ENCODE results near the gene GRM4.

Gene GRM4

GRCh38 chr6:33980176-33981175 lies 165.4 kb downstream of the GRM4 start:
- DNase-seq (ENCODE audit: extremely low read depth, low read depth) = no peak

GRCh38 chr6:33979750-33980149 lies 166.1 kb downstream of the GRM4 start:
- TF ChIP-seq CTCF (IDR thresholded peaks at IDR 0.05; ENCODE audit: low read depth, low read length) = no peak
- DNase-seq (ENCODE audit: extremely low read depth, low read depth) = no peak

More at GRCh38 chr6:33980176-33981175, 165.4 kb downstream of the GRM4 start:
- no peak for TF ChIP-seq CTCF (IDR thresholded peaks at IDR 0.05; ENCODE audit: low read depth, low read length)

- DNase-seq (ENCODE audit: extremely low read depth, low read depth) = no peak
- TF ChIP-seq CTCF (IDR thresholded peaks at IDR 0.05; ENCODE audit: low read depth, low read length) = no peak
Measured at GRCh38 chr6:33978412-33979150, 167.3 kb downstream of the GRM4 start.

- TF ChIP-seq CTCF (IDR thresholded peaks at IDR 0.05; ENCODE audit: low read depth, low read length) = no peak
- no peak for DNase-seq (ENCODE audit: extremely low read depth, low read depth)
Measured at GRCh38 chr6:33977606-33978411, 168.1 kb downstream of the GRM4 start.

GRCh38 chr6:33976437-33977360 lies 169.2 kb downstream of the GRM4 start:
- no peak for DNase-seq (ENCODE audit: extremely low read depth, low read depth)
- TF ChIP-seq CTCF (IDR thresholded peaks at IDR 0.05; ENCODE audit: low read depth, low read length) = no peak

GRCh38 chr6:33975661-33976436 lies 170.0 kb downstream of the GRM4 start:
- DNase-seq (ENCODE audit: extremely low read depth, low read depth) = no peak
- TF ChIP-seq CTCF (IDR thresholded peaks at IDR 0.05; ENCODE audit: low read depth, low read length) = no peak
